HCEC 1CT (cell line): ENCODE data around the gene SEZ6L2.
A peak's percentile ranks its signal among the peaks of the same experiment; 100 is the strongest.
"Not testable (repeated sequence)": the region's sequence is repeated elsewhere in the genome, so short reads cannot be mapped to it uniquely, and the experiment has no call there.

Source experiments
- DNase-seq: peaks from one replicate; pipeline ENCODE4 v3.0.0-alpha.2; 2017

SEZ6L2 gene

DNA sequence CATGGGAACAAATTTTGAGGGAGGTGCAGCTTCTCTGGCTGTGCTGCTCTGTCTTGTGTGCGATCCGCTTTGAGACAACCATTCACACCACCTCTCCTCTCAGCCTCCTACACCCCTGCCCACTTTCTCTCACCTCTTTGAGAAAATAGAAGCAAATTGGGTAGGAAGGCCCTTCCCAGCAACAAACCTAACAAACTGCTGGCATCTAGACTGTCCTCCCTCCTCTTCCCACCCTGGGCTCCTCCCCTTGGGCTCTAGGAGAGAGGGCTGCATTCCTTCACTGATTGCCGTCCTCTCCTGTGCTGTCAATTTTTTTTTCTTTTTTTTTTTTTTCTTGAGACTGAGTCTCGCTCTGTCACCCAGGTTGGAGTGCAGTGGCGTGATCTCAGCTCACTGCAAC, 49.8 kb downstream of the SEZ6L2 start:
- no peak for DNase-seq

DNA sequence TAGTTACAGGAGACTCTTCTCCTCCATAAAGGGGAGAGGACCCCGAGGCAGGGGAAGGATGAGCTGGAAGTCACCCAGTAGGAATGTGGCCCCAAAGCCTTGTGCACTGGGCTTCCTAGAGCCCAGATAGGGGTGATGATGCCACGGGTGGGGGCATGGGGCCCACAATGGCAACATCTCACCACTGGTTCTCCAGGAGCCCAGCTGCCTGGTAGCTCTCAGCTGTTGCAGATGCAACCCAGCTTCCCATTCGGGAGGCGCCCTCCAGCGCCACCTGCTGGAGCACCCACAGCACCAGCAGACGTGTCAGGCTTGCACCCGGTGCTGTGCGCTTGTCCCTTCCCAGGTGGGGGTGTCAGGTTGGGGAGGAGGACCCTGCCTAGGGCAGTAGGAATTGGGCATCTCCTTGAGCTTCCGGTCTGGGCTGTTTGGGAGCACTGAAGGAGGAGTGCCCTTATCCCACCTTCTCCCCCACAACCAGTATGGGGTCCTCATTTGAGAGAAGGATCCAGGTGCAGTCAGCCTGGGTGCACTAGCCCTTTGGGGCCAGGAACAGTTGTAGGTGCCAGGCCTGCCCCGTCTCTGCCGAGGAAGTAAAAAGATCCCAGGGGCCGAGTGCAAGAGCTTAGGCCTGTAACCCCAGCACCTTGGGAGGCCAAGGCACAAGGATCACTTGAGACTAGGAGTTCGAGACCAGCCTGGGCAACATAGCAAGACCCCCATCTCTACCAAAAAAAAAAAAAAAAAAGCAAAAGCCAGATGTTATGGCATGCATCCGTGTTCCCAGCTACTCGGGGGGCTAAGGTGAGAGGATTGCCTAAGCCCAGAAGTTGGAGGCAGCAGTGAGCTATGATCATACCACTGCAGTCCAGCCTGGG, 50.7 kb downstream of the SEZ6L2 start:
- peak; percentile 62 for DNase-seq

DNA sequence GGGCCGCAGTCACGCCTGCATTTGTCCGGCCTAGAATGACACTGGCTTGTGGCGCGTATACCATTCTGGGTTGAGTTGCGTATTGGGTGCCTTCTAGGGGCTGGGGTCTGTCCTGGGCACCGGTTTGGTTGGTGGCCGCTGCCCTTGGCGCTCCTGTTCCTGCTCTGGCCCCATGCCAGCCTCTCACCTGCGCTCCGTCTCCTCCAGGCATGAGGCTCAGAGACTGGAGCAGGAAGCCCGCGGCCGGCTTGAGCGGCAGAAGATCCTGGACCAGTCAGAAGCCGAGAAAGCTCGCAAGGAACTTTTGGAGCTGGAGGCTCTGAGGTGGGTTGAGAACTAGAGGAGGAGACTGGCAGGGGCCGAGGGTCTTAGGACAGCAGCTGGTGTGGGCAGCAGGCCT, 53.7 kb downstream of the SEZ6L2 start:
- no peak for DNase-seq

DNA sequence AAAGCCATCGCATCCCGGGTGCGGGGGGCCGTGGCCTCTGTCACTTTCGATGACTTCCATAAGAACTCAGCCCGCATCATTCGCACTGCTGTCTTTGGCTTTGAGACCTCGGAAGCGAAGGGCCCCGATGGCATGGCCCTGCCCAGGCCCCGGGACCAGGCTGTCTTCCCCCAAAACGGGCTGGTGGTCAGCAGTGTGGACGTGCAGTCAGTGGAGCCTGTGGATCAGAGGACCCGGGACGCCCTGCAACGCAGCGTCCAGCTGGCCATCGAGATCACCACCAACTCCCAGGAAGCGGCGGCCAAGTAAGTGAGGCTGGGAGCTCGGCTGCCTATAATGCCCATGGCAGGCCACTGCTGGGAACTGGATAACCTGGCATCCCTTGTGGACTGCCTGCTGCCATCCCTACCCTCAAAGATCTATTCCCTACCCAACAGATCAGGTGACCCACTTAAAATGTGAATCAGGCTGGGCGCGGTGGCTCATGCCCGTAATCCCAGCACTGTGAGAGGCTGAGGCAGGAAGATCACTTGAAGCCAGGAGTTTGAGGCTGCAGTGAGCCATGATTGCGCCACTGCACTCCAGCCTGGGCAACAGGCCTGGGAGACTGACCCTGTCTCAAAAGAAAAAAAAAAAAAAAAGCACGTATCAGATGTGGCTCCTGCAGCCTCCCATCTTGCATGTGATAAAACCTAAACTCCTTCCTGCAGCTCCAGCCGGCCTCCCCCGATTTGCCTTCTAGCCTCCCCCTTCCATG, 54.6 kb downstream of the SEZ6L2 start:
- DNase-seq, result no peak

GRCh38 chr16:29843931-29844330, 55.4 kb downstream of the SEZ6L2 start:
- DNase-seq, result no peak

DNA sequence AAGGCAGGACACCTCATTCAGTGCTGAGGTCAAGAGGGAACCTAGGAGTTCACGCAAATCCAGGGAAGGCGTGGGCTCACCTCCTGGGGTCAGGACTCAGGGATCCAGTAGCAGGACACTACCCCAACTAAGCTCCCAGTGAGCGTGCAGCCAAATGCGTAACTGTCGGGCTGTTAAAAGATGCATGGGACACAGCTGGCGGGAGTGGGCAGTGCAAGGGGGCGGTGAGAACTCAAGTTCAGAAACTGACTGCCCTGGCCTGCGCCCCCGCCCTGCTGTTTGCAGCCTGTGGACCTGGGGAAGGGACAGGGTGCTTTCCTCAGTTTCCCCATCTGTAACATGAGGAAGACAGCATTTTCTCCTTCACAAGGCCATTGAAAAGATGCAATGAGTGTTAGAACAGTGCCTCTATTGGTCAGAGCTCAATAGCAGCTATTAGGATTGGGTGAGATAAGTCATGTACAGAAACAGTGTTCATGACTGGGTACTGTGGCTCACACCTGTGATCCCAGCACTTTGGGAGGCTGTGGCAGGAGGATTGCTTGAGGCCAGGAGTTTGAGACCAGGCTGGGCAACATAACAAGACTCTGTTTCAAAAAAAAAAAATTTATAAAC, 56.5 kb downstream of the SEZ6L2 start:
- DNase-seq, result no peak

GRCh38 chr16:29841631-29842030, 57.7 kb downstream of the SEZ6L2 start:
- no peak for DNase-seq

DNA sequence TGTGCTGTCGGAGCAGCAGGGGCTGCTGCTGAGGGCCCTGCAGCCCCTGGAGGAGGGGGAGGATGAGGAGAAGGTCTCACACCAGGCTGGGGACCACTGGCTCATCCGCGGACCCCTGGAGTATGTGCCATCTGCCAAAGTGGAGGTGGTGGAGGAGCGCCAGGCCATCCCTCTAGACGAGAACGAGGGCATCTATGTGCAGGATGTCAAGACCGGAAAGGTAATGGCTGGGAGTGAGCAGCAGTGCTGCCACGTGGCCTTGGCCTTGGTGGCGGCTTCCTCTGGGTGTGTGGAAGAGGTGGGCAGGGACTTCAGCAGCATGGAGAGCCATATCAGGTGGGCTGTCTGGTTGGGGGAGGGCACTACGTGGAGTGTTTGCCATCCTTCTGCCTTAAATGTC, 59.1 kb downstream of the SEZ6L2 start:
- no peak for DNase-seq

GRCh38 chr16:29839822-29840221, 59.5 kb downstream of the SEZ6L2 start:
- DNase-seq, result no peak

- DNase-seq, result no peak
Measured at GRCh38 chr16:29837841-29838240, 61.5 kb downstream of the SEZ6L2 start.

DNA sequence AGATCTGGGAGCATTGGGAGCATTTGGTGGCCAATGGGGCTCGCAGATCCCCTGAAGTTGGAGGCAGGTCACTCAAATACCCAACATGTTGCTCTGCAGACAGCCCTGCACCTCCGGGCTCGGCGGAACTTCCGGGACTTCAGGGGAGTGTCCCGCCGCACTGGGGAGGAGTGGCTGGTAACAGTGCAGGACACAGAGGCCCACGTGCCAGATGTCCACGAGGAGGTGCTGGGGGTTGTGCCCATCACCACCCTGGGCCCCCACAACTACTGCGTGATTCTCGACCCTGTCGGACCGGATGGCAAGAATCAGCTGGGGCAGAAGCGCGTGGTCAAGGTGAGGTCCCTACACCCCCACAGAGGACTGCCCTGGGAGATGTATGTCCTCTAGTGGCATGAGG, 62.7 kb downstream of the SEZ6L2 start:
- DNase-seq, result no peak

DNA sequence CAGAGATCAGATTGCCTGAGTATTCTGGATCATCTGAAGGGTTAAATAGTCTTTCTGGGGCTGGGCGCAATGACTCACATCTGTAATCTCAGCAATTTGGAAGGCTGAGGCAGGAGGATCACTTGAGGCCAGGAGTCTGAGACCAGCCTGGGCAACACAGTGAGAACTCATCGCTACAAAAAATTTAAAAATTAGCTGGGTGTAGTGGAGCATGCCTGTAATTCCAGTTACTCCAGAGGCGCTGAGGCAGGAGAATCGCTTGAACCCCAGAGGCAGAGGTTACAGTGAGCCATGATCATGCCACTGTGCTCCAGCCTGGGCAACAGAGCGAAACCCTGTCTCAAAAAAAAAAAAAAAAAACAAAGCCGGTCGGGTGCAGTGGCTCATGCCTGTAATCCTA, 63.4 kb downstream of the SEZ6L2 start:
- DNase-seq, result no peak

GRCh38 chr16:29834079-29834478, 65.3 kb downstream of the SEZ6L2 start:
- DNase-seq, result no peak

- DNase-seq, result not testable (repeated sequence)
Measured at GRCh38 chr16:29833219-29833618, 66.1 kb downstream of the SEZ6L2 start.

DNA sequence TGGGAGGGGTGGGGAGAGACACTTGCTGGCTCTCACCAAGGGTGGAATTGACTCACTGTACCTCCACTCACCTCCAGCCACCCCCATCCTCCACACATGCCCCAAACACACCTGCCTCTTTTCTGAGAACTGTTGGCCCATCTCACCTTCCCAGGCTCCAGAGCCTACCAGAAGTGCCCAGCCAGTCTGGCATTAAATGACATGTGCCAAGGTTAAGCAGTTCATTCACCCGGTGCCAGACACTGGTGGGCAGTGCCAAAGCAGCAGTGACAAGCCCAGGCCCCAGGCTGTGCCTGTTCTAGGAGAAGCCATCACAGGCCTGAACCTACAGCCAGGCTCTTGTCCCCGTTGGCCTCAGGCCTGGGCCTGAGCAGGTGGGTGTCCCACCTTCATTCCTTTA, 67.9 kb downstream of the SEZ6L2 start:
- DNase-seq, result no peak

DNA sequence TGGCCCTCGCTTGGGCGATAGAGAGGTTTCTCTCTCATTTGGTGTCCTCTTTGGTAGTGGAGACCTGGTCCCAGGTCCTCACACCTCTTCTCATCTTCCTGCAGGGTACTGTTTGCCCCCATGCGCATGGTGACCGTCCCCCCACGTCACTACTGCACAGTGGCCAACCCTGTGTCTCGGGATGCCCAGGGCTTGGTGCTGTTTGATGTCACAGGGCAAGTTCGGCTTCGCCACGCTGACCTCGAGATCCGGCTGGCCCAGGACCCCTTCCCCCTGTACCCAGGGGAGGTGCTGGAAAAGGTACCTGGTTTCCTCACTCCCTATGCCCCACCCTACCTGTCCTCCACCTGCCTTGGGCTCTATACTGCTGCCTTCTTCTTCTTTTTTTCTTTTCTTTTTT, 68.6 kb downstream of the SEZ6L2 start:
- DNase-seq, result no peak

GRCh38 chr16:29826342-29826695, 73.0 kb downstream of the SEZ6L2 start:
- DNase-seq, result no peak

DNA sequence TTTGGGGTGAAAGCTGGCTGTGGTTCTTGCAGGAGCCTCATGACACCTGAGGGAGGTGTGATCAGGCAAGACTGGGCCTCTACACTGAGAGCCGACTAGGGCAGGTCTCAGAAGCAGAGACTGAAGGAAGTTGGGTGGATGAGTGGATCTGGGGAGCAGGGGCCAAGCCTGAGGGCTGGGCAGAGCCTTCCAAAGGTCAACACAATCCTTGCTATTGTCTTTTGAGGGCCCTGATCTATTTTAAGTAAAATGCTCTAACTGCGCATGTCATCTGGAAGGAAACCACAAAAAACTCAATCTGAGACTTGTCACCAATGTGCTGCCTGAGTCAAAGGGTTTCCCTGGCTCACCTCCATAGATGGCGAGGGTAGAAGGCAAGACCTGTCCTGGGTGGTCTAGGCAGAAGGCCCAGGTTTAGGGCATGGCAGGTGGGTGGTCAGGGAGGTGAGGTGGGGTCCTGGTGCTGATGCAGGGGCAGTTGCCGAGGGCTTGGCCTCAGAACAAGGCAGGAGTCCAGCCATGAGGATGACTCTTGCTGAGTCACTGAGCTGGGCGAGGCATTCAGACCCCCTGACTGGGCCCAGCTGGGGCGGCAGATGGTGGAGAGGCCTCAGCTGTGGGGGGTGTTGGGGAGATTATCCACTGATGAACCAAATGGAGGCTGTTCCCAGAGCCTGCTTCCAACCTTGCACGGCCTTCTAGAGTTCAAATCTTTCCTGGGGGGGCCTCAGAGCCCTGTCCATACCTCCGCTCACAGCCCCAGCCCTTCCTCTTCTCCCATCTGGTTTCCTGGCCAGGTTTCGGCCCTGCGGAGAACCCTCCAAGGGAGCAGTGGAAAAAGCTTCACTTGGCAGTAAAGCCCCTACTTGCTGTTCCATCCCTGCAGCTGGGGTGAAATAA, 74.0 kb downstream of the SEZ6L2 start:
- peak; percentile 96 for DNase-seq

GRCh38 chr16:29824589-29825144, 74.7 kb downstream of the SEZ6L2 start:
- peak; percentile 93 for DNase-seq

GRCh38 chr16:29821643-29822115, 77.7 kb downstream of the SEZ6L2 start:
- DNase-seq, result peak; percentile 84
